H9 (cell line): ENCODE measurements around the gene TUBB6. TPM values are rescaled to one million over a fixed set of nuclear protein-coding genes. Genes with fewer than 3 reads are reported as not detected.

Experiments used
- DNase-seq: peaks from one replicate; pipeline ENCODE4 v3.0.0-alpha.2; 2017
- H2AFZ ChIP-seq: one replicate; pipeline ENCODE4 v1.6.1; 2013; ENCODE audit warnings: mild to moderate bottlenecking, low read length, control low read depth, moderate library complexity
- H2AK5ac ChIP-seq: 2 replicates; pipeline ENCODE4 v1.6.1; 2013; ENCODE audit warnings: low read length, control low read depth, mixed read lengths; ENCODE audit not compliant: insufficient read length
- H2BK120ac ChIP-seq: one replicate; pipeline ENCODE4 v1.6.1; 2013; ENCODE audit warnings: low read depth, mild to moderate bottlenecking, low read length, control low read depth, inconsistent platforms; ENCODE audit not compliant: poor library complexity, severe bottlenecking
- H2BK12ac ChIP-seq: 2 replicates; pipeline ENCODE4 v1.6.1; 2013; ENCODE audit warnings: low read length, control low read depth, mixed read lengths, low read depth; ENCODE audit not compliant: insufficient read length
- H2BK15ac ChIP-seq: 2 replicates; pipeline ENCODE4 v1.6.1; 2013; ENCODE audit warnings: low read depth, low read length, control low read depth
- H2BK20ac ChIP-seq: one replicate; pipeline ENCODE4 v1.6.1; 2013; ENCODE audit warnings: low read depth, mild to moderate bottlenecking, low read length, control low read depth, inconsistent platforms; ENCODE audit not compliant: poor library complexity, severe bottlenecking
- H2BK5ac ChIP-seq: 2 replicates; pipeline ENCODE4 v1.6.1; 2013; ENCODE audit warnings: low read length, control low read depth, mixed read lengths; ENCODE audit not compliant: insufficient read length
- H3K14ac ChIP-seq: 2 replicates; pipeline ENCODE4 v1.6.1; 2013; ENCODE audit warnings: low read length, control low read depth; ENCODE audit not compliant: insufficient read depth
- H3K18ac ChIP-seq: 2 replicates; pipeline ENCODE4 v1.6.1; 2013; ENCODE audit warnings: low read depth, mild to moderate bottlenecking, mixed read lengths, low read length, control low read depth; ENCODE audit not compliant: insufficient read length
- H3K23ac ChIP-seq: 2 replicates; pipeline ENCODE4 v1.6.1; 2013; ENCODE audit warnings: low read length, control low read depth, mixed read lengths, low read depth; ENCODE audit not compliant: insufficient read length
- H3K23me2 ChIP-seq: 2 replicates; pipeline ENCODE4 v1.6.1; 2013; ENCODE audit warnings: low read depth, mild to moderate bottlenecking, mixed read lengths, low read length, control low read depth; ENCODE audit not compliant: insufficient read length, poor library complexity, severe bottlenecking
- H3K27ac ChIP-seq: 2 replicates; pipeline ENCODE4 v1.5.1; 2013; ENCODE audit warnings: low read length, control low read depth, mixed read lengths, low read depth; ENCODE audit not compliant: insufficient read length
- H3K27me3 ChIP-seq: 2 replicates; pipeline ENCODE4 v1.6.1; 2013; ENCODE audit warnings: low read length, control low read depth, inconsistent platforms; ENCODE audit not compliant: insufficient read depth
- H3K4ac ChIP-seq: 2 replicates; pipeline ENCODE4 v1.6.1; 2013; ENCODE audit warnings: low read depth, mild to moderate bottlenecking, control low read depth, inconsistent platforms, low read length, moderate library complexity
- H3K4me1 ChIP-seq: 2 replicates; pipeline ENCODE4 v1.6.1; 2013; ENCODE audit warnings: low read length, control low read depth, inconsistent platforms; ENCODE audit not compliant: insufficient read depth
- H3K4me2 ChIP-seq: 2 replicates; pipeline ENCODE4 v1.6.1; 2013; ENCODE audit warnings: low read length, control low read depth, mixed read lengths; ENCODE audit not compliant: insufficient read length, insufficient read depth
- H3K56ac ChIP-seq: 2 replicates; pipeline ENCODE4 v1.6.1; 2013; ENCODE audit warnings: low read depth, mild to moderate bottlenecking, mixed read lengths, low read length, control low read depth; ENCODE audit not compliant: insufficient read length
- H3K79me1 ChIP-seq: 2 replicates; pipeline ENCODE4 v1.6.1; 2013; ENCODE audit warnings: low read depth, mild to moderate bottlenecking, moderate library complexity, low read length, control low read depth, inconsistent platforms; ENCODE audit not compliant: insufficient read depth, poor library complexity, severe bottlenecking
- H3K79me2 ChIP-seq: 2 replicates; pipeline ENCODE4 v1.6.1; 2013; ENCODE audit warnings: low read length, control low read depth, inconsistent platforms; ENCODE audit not compliant: insufficient read depth
- H3K9ac ChIP-seq: 2 replicates; pipeline ENCODE4 v1.6.1; 2013; ENCODE audit warnings: low read length, control low read depth, mixed read lengths; ENCODE audit not compliant: insufficient read length; ENCODE audit errors: extremely low read depth
- H3K9me3 ChIP-seq: one replicate; pipeline ENCODE4 v1.6.1; 2013; ENCODE audit warnings: low read depth, low read length, inconsistent platforms; ENCODE audit not compliant: control insufficient read depth
- H3T11ph ChIP-seq: one replicate; pipeline ENCODE4 v1.6.1; 2013; ENCODE audit warnings: mild to moderate bottlenecking, low read length, control low read depth, inconsistent platforms
- H4K20me1 ChIP-seq: one replicate; pipeline ENCODE4 v1.6.1; 2013; ENCODE audit not compliant: control insufficient read depth, insufficient read length, insufficient read depth
- H4K5ac ChIP-seq: 2 replicates; pipeline ENCODE4 v1.6.1; 2013; ENCODE audit warnings: low read depth, mild to moderate bottlenecking, mixed read lengths, low read length, control low read depth; ENCODE audit not compliant: insufficient read length
- H4K8ac ChIP-seq: replicated peaks from 2 replicates; pipeline ENCODE4 v1.6.1; 2013; ENCODE audit warnings: low read length, control low read depth, mixed read lengths, low read depth; ENCODE audit not compliant: insufficient read length
- H4K91ac ChIP-seq: 2 replicates; pipeline ENCODE4 v1.6.1; 2013; ENCODE audit warnings: low read depth, mild to moderate bottlenecking, moderate library complexity, mixed read lengths, low read length, control low read depth; ENCODE audit not compliant: insufficient read length
- H3K27ac Mint-ChIP-seq, 3 experiments: 2 replicates in 2 of 3; 3 replicates in 1 of 3; pipeline ENCODE4 v1.8.0; 2020 to 2021; ENCODE audit warnings: mixed read lengths in 3 of 3, mild to moderate bottlenecking in 1 of 3, moderate library complexity in 1 of 3
- H3K27me3 Mint-ChIP-seq: 2 replicates; pipeline ENCODE4 v1.8.0; 2021; ENCODE audit warnings: low read depth, mild to moderate bottlenecking, moderate library complexity, mixed read lengths
- H3K36me3 Mint-ChIP-seq, 3 experiments: 2 replicates in 2 of 3; 3 replicates in 1 of 3; pipeline ENCODE4 v1.8.0; 2020 to 2021; ENCODE audit warnings: low read depth in 3 of 3, mixed read lengths in 3 of 3; ENCODE audit not compliant: insufficient read depth in 1 of 3
- H3K4me1 Mint-ChIP-seq, 2 experiments: 2 replicates each; pipeline ENCODE4 v1.8.0; 2020; ENCODE audit warnings: mixed read lengths in 2 of 2
- H3K4me3 Mint-ChIP-seq, 2 experiments: 2 replicates in 1 of 2; 3 replicates in 1 of 2; pipeline ENCODE4 v1.8.0; 2020 to 2021; ENCODE audit warnings: mild to moderate bottlenecking in 2 of 2, mixed read lengths in 2 of 2, moderate library complexity in 1 of 2
- H3K9me3 Mint-ChIP-seq, 2 experiments: 2 replicates in 1 of 2; 3 replicates in 1 of 2; pipeline ENCODE4 v1.8.0; 2020; ENCODE audit warnings: mild to moderate bottlenecking in 2 of 2, mixed read lengths in 2 of 2, moderate library complexity in 1 of 2
- CTCF ChIP-seq: fragments of 200-600 bp; sonication (generic); conservative IDR thresholded peaks from 3 replicates; pipeline ENCODE4 v1.8.0; 2021; ENCODE audit warnings: antibody characterized with exemption, mild to moderate bottlenecking
- WGBS: extraction: QIAGEN DNeasy Blood & Tissue Kit; methylation state at CpG from one replicate; pipeline ENCODE4 v1.1.7; 2013; ENCODE audit warnings: missing lambda C conversion rate, low lambda C conversion rate, mixed read lengths; ENCODE audit not compliant: insufficient read length; ENCODE audit errors: extremely low coverage; 5-methylcytosine and 5-hydroxymethylcytosine counted together
- total RNA-seq: library from RNA; stranded (reverse); gene quantifications from 2 replicates; pipeline ENCODE4 v1.2.1, GENCODE V29; 2021

The TUBB6 gene
- total RNA-seq, 1 experiment from 2014 or later = 134 TPM

- Histone ChIP-seq H3K18ac (no peak overlapping the region), H3K23me2 (no peaks in the 10 kb centered on the region), H3K79me2 (no peaks in the 10 kb centered on the region), H2BK5ac (no peak overlapping the region), H3K9ac (no peak overlapping the region), H3K9me3 (no peaks in the 10 kb centered on the region), H4K91ac (no peak overlapping the region), H3K23ac (no peak overlapping the region), H2BK20ac (no peak overlapping the region), H3K79me1 (no peaks in the 10 kb centered on the region), H3K4ac (no peak overlapping the region), H2AK5ac (no peak overlapping the region), H3T11ph (no peak overlapping the region), H2BK12ac (no peak overlapping the region), H4K20me1 (no peaks in the 10 kb centered on the region), H3K4me1 (0 out of 2 replicates have a peak, but pooled peaks cover under 1% of the 10 kb centered on the region), H2AFZ (no peak overlapping the region), H2BK120ac (no peak overlapping the region), H3K14ac (no peak overlapping the region; the same call in 1 of the 2 replicates), H2BK15ac (no peak overlapping the region), H3K27ac (no peak overlapping the region), H4K5ac (no peak overlapping the region), H3K4me2 (no peak overlapping the region), H3K27me3 (peaks cover 4% of the 10 kb centered on the region; the same call in 1 of the 2 replicates), H3K56ac (no peak overlapping the region), H4K8ac (no peak overlapping the region)
- Mint-ChIP-seq H3K36me3 (0 out of 7 replicates have a peak, but pooled peaks cover 0 to 1% (median 0%) of the 10 kb centered on the region in 3 experiments), H3K4me1 (peaks cover 9 to 14% of the 10 kb centered on the region in 2 experiments), H3K27me3 (peaks cover 20% of the 10 kb centered on the region), H3K27ac (peak overlapping the region in 1 of 3 experiments; percentile 51; a peak in 2 of 7 replicates), H3K9me3 (peaks cover 4 to 6% of the 10 kb centered on the region in 2 experiments; a peak in 4 of 5 replicates), H3K4me3 (no peak overlapping the region; a peak in 1 of 5 replicates)
- no peak for DNase-seq
- no CpG with 5 or more reads among the region's 13 CpGs for WGBS
- no peak for TF ChIP-seq CTCF
Measured at GRCh38 chr18:12301263-12302005, 6.6 kb upstream of the TUBB6 start.
